ENCODE measurements around the gene TNNC1.

TNNC1 gene

DNA sequence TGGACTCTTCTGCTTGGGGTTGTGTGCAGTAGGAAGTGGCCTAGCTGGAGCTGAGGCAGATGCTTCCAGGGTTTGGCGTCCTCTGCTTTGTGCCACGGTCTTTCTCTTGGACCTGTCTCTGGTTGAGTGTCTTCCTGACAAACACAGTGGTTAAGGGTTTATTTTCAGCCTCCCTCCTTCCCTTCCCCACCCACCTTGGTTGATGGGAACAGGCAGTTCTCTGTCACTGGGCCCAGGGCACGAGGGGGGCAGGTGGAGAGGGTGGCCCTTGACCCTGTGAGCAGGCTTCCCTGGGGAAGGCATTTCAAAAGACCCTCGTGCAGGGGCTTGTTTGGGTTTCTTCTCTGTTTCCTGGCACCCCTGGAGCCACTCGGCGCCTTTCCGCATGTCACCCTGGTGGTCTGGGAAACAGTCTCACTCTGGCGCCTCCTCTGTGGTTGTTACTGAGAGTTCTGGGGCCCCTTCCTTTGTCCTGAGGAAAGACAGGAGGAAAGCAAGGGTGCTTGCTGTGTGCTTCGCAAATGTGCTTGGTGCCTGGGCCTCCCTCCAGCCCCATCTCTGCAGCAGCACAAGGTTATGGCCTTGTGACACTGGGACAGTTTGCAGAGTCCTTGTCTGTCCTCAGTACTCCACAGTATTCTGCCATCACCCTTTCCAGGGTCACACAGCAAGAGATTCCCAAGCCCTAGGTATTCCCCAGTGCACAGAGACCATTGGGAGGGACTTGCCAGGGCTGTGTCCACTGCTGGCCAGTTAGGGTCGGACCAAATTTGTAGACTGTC lies 31.0 kb upstream of the TNNC1 start:
- DNase-seq (ENCODE audit: low spot score) = no peak

- no peak for DNase-seq (ENCODE audit: low spot score)
Measured at GRCh38 chr3:52483577-52484381, 29.9 kb upstream of the TNNC1 start.

DNA sequence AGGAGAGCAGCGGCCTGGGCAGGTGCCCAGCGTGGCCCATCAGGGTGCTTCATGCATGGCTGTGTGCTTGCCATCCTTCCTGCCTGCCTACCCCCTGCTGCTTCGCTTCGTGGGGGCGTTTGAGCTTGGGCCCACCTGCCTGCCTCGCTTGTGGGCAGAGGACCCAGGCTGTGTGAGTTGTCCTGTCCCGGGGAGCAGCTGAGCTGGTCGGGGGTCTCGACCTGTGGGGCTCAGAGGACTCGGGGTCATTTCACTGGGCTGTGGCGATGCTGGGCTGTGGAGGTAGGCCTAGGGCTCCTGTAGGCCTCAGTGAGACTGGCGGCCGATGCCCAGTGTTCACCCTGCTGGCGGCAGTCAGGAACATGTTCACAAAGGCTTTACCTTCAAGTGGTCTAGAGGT lies 29.2 kb upstream of the TNNC1 start:
- no peak for DNase-seq (ENCODE audit: low spot score)

- DNase-seq (ENCODE audit: low spot score) = no peak
Measured at GRCh38 chr3:52481819-52482521, 28.1 kb upstream of the TNNC1 start.

GRCh38 chr3:52480768-52481715 lies 27.2 kb upstream of the TNNC1 start:
- DNase-seq (ENCODE audit: low spot score) = no peak

GRCh38 chr3:52479877-52480575 lies 26.2 kb upstream of the TNNC1 start:
- no peak for DNase-seq (ENCODE audit: low spot score)

DNA sequence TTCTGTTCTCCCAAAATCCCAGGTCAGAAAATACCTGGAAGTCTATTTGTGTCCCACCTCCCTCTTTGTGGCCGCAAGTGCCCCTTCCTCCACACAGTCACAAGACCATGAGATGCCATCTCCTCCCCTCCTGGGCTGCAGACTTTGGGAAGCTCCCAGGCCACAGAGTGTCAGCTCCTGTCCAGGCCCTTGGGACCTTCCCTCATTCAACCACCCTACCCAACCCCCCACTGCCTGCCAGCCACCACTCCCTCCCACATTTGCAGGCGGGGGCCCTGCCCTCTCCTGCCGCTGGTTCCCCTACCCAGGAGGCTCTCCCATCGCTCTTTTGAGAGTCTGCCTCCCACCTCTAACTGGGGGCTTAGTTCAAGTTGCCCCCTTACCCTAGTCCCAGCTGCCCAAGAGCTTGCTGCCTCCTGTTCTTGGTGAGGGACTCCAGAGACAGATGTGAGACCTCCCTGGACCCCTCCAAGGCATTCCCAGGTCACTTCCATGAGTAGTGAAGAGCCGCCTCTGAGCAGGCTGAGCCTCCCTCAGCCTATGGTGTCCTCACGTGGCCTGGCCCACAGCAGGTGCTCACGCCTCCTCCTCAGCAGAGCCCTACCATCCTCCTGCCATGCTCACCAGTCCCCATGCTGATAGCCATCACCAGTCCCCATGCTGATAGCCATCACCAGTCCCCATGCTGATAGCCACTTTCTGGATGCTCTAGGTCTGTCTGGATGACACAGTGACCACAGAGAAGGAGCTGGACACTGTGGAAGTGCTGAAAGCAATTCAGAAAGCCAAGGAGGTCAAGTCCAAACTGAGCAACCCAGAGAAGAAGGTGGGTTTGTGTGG lies 25.4 kb upstream of the TNNC1 start:
- no peak for DNase-seq (ENCODE audit: low spot score)

- no peak for DNase-seq (ENCODE audit: low spot score)
Measured at GRCh38 chr3:52477796-52478095, 23.9 kb upstream of the TNNC1 start.

DNA sequence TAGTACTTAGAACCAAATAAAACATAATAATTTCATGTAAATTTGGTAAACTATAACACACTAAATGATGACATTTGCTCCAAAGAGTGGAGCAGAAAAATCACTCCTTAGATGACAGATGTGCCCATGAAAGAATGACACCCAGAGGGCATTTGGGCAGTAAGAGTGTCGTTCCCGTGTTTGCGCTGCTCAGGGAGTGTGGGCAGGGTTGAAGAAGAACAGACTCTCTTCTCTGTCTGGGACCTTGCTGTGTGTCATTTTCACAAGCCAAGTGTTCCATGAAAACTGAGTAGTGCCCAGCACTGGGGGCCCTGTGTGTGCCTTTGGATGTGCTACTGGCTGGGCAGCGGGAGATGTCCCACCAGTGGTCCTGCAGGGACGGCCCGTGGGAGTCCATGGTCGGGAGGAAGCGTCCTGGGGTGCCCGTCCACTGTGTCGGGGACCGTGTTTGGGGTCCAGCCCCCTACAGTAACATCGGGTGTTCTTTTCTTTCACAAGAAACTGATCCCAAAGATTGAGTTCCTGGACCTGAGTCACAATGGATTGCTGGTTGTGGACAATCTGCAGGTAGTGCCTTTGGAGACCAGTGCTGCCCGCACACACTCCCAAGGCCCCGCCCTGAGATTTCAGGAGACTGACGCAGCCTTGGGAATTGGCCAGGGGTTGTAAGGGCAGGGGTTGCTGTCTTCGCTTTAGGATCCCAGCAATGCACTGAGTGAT lies 23.4 kb upstream of the TNNC1 start:
- DNase-seq (ENCODE audit: low spot score) = no peak

GRCh38 chr3:52473026-52473425 lies 19.2 kb upstream of the TNNC1 start:
- DNase-seq (ENCODE audit: low spot score) = no peak

DNA sequence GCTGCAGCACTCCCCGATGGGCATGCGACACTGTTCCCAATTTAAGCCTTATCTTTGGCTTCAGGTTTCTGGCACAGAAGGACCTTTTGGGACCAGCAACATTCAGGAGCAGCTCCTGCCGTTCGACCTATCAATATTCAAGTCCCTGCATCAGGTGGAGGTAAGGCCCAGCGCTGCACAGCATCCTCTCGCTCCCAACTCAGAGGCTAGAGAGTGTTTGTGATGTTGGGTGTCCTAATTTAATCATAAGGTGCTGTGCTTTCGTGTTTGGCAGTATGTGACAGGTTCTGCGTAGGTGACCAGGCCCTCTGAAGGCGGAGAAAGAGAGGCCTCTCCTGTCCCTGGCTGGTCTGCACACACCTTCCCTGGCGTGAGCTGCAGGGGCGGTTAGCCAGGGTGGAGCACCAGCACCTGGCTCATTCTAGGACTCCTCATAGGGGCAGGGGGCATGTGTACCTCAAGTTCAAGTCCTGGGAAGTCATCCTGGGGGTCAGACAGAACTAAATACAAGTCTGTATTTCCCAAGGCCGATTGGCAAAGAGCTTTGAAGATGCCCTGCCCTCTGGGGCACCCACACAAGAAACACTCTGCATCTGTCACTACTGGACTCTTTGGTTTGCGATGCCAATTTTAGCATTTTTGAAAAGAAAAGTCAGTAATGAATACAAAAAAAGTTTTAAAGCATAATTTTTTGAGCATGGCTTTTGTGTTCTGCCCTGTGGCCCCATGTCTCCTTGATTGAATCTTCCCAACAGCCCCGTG lies 18.6 kb upstream of the TNNC1 start:
- no peak for DNase-seq (ENCODE audit: low spot score)

DNA sequence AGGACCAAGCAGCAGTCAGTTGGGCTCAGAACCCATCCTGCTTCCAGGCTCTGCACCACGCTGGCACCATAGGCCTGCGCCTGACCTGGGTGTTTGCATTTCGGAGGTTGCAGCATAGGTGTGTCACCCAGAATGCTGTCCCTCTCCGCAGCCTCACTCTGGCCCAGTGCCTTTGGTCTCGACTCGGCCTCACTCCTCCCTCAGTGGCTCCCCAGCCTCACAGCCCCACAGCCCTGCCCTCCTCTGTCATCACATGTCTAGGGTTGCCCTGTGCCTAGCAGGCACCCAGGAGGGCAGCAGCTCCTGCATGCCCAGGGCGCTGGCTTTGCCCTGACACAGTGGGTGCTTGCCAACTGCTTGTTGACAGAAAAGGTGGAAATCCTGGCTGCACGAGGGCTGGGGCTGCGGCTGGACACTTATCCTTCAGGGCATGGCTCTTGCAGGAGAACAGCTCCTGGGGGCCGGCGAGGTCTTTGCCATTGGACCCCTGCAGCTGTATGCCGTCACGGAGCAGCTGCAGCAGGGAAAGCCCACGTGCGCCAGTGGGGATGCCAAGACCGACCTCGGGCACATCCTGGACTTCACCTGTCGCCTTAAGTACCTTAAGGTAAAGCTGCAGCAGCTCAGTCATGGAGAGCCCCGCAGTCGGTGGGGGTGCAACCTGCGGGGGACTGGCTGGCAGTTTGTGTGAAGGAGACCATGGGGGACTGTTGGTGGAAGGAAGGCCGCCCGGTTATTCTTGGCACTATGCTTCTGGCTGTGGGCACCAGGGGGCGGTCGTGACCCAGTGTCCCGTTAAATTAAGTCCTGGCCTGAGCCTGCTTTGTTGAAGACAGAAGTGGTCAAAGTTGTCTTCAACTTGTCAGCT lies 17.8 kb upstream of the TNNC1 start:
- no peak for DNase-seq (ENCODE audit: low spot score)

DNA sequence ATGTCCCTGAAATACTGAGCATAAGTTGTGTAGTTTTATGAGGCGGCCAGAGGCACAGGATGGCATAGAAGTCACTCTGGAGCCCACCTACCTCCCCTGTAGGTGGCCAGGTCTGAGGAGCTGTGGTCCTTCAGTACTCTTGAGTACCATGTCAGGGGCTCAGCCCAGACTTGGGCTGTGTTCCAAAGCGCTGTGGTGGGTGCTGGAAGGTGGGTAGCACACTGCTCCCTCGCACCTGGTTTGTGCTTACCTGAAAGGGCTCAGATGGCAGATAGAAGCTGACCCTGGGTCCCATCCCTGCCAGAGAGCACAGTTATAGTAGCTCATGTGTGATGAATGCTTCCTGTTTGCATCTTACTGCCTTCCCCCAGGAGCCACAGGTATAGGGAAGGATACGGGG lies 17.1 kb upstream of the TNNC1 start:
- no peak for DNase-seq (ENCODE audit: low spot score)

- no peak for DNase-seq (ENCODE audit: low spot score)
Measured at GRCh38 chr3:52469001-52469400, 15.2 kb upstream of the TNNC1 start.

- DNase-seq (ENCODE audit: low spot score) = no peak
Measured at GRCh38 chr3:52468336-52468735, 14.5 kb upstream of the TNNC1 start.

DNA sequence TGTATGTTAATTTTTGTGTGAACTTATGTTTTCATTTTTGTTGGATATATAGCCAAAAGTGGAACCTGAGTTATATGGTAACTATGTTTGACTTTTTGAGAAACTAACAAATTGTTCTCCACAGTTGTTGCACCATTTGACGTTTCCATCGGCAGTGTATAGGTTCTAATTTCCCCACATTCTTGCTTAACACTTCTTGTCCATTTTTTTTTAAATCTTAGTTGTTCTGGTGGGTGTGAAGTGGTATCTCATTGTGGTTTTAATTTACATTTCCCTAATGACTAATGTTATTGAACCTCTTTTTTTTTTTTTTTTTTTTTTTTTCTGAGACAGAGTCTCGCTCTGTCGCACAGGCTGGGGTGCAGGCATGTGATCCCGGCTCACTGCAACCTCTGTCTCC lies 9.6 kb upstream of the TNNC1 start:
- no peak for DNase-seq (ENCODE audit: low spot score)

- no peak for DNase-seq (ENCODE audit: low spot score)
Measured at GRCh38 chr3:52461874-52462273, 8.0 kb upstream of the TNNC1 start.
